Lower leg skin (tissue), 3 donors: ENCODE measurements around the gene ZSCAN29.

ENCODE experiments used
- CTCF ChIP-seq, 3 donors: fragments of 450-650 bp; IDR thresholded peaks; one replicate each; pipeline ENCODE4 v1.5.1; 2016; ENCODE audit warnings: antibody characterized with exemption in 3 of 3, mild to moderate bottlenecking in 3 of 3, moderate library complexity in 2 of 3
- POLR2A ChIP-seq, 2 donors: fragments of 450-650 bp; IDR thresholded peaks; one replicate each; pipeline ENCODE4 v1.6.1; 2016 to 2017; ENCODE audit warnings: antibody characterized with exemption in 2 of 2, mild to moderate bottlenecking in 1 of 2, moderate library complexity in 1 of 2

- no peak for TF ChIP-seq CTCF (IDR thresholded peaks at IDR 0.05)
- TF ChIP-seq POLR2A (IDR thresholded peaks at IDR 0.05), result no peak
Measured at GRCh38 chr15:43318990-43319771, 51.7 kb downstream of the ZSCAN29 start.
